H1 (cell line): ENCODE data around the gene DHX9. TPM values are rescaled to one million over a fixed set of nuclear protein-coding genes. Genes with fewer than 3 reads are reported as not detected.

Source experiments
- CTCF ChIA-PET: fragments of 300-600 bp; sonication (Branson Sonifier 250); formaldehyde crosslinking; loops from one replicate; lab custom pipeline; 2021; ENCODE audit not compliant: partially characterized antibody; lab: Charles Lee
- POLR2A ChIA-PET: fragments of 300-600 bp; sonication (Branson Sonifier 250); formaldehyde crosslinking; loops from one replicate; lab custom pipeline; 2021; ENCODE audit warnings: inconsistent platforms; ENCODE audit not compliant: partially characterized antibody; lab: Charles Lee
- DNase-seq, 2 experiments: peaks; one replicate each; pipeline versions ENCODE4 v3.0.0 to v3.0.0-alpha.2; 2010 to 2022; ENCODE audit warnings: low spot score in 2 of 2, low read depth in 1 of 2, mixed read lengths in 1 of 2
- FAIRE-seq: peaks from 2 replicates; lab custom pipeline; 2011; peaks lifted over from hg19 to GRCh38; lab: Jason Lieb, UNC
- H2AFZ ChIP-seq: 2 replicates; pipeline ENCODE4 v1.8.1; 2012; ENCODE audit warnings: low read length, inconsistent platforms
- H2AK5ac ChIP-seq: 2 replicates; pipeline ENCODE4 v1.6.1; 2013; ENCODE audit warnings: low read depth, low read length
- H2BK120ac ChIP-seq: replicated peaks from 2 replicates; pipeline ENCODE3; 2013; ENCODE audit warnings: low read depth, low read length, inconsistent platforms
- H2BK12ac ChIP-seq: 2 replicates; pipeline ENCODE4 v1.6.1; 2013; ENCODE audit warnings: low read depth, low read length
- H2BK15ac ChIP-seq: 2 replicates; pipeline ENCODE4 v1.6.1; 2013; ENCODE audit warnings: low read length
- H2BK20ac ChIP-seq: 2 replicates; pipeline ENCODE4 v1.6.1; 2013; ENCODE audit warnings: low read length
- H2BK5ac ChIP-seq: 2 replicates; pipeline ENCODE4 v1.6.1; 2013; ENCODE audit warnings: low read depth, low read length
- H3K14ac ChIP-seq: 2 replicates; pipeline ENCODE4 v1.6.1; 2013; ENCODE audit warnings: inconsistent platforms; ENCODE audit not compliant: insufficient read length
- H3K18ac ChIP-seq: 2 replicates; pipeline ENCODE4 v1.6.1; 2013; ENCODE audit warnings: low read length; ENCODE audit errors: extremely low read depth
- H3K23ac ChIP-seq: 2 replicates; pipeline ENCODE4 v1.6.1; 2013; ENCODE audit warnings: inconsistent platforms; ENCODE audit not compliant: insufficient read length
- H3K23me2 ChIP-seq: 2 replicates; pipeline ENCODE4 v1.6.1; 2013; ENCODE audit warnings: low read depth, low read length
- H3K27ac ChIP-seq: 2 replicates; pipeline ENCODE4 v1.6.1; 2011; ENCODE audit warnings: low read depth, low read length, inconsistent platforms
- H3K27me3 ChIP-seq, 4 experiments: replicated peaks in 1 of 4; 1 replicate in 1 of 4; 2 replicates in 3 of 4; pipeline versions ENCODE4 v1.6.1 to v1.8.1; 2011 to 2013; ENCODE audit warnings: low read length in 3 of 4, mild to moderate bottlenecking in 3 of 4, inconsistent platforms in 2 of 4, mixed read lengths in 2 of 4, moderate library complexity in 1 of 4; ENCODE audit not compliant: control insufficient read depth in 3 of 4, insufficient read depth in 3 of 4; ENCODE audit errors: extremely low read depth in 1 of 4
- H3K36me3 ChIP-seq, 4 experiments: 2 replicates each; pipeline versions ENCODE4 v1.6.1 to v1.8.1; 2011 to 2013; ENCODE audit warnings: mild to moderate bottlenecking in 4 of 4, low read length in 3 of 4, moderate library complexity in 2 of 4, control low read depth in 1 of 4, inconsistent platforms in 1 of 4; ENCODE audit not compliant: insufficient read depth in 4 of 4, control insufficient read depth in 2 of 4
- H3K4ac ChIP-seq: replicated peaks from 2 replicates; pipeline ENCODE3; 2013; ENCODE audit warnings: low read length, low read depth, mixed read lengths, inconsistent platforms; ENCODE audit not compliant: insufficient read length
- H3K4me1 ChIP-seq, 4 experiments: replicated peaks in 1 of 4; 1 replicate in 1 of 4; 2 replicates in 3 of 4; pipeline versions ENCODE4 v1.6.1 to v1.8.1; 2011 to 2013; ENCODE audit warnings: low read length in 3 of 4, inconsistent platforms in 2 of 4, mixed read lengths in 1 of 4; ENCODE audit not compliant: insufficient read depth in 4 of 4, control insufficient read depth in 3 of 4
- H3K4me2 ChIP-seq, 2 experiments: 2 replicates each; pipeline versions ENCODE4 v1.6.1 to v1.8.1; 2011 to 2013; ENCODE audit warnings: low read depth in 2 of 2, low read length in 2 of 2, control low read depth in 1 of 2, inconsistent platforms in 1 of 2, mild to moderate bottlenecking in 1 of 2; ENCODE audit not compliant: insufficient read depth in 1 of 2
- H3K4me3 ChIP-seq, 4 experiments: fragments of 200-600, 300-600 bp in 1 of 4; sonication (generic), shearing (Covaris generic), sonication (Bioruptor Twin) in 1 of 4; 2 replicates each; pipeline versions ENCODE4 v1.5.1 to v1.8.1; 2011 to 2016; ENCODE audit warnings: low read length in 4 of 4, low read depth in 3 of 4, control low read depth in 2 of 4, inconsistent platforms in 2 of 4, mild to moderate bottlenecking in 2 of 4, mixed read lengths in 1 of 4, moderate library complexity in 1 of 4; ENCODE audit not compliant: insufficient read depth in 2 of 4; ENCODE audit errors: extremely low read depth in 1 of 4
- H3K56ac ChIP-seq: replicated peaks from 2 replicates; pipeline ENCODE3; 2013; ENCODE audit warnings: low read depth, mild to moderate bottlenecking, mixed read lengths, low read length, inconsistent platforms; ENCODE audit not compliant: insufficient read length
- H3K79me1 ChIP-seq: 2 replicates; pipeline ENCODE4 v1.6.1; 2013; ENCODE audit warnings: low read depth, low read length, control low read depth
- H3K79me2 ChIP-seq, 2 experiments: 2 replicates each; pipeline versions ENCODE4 v1.6.1 to v1.8.1; 2012 to 2013; ENCODE audit warnings: low read length in 2 of 2, mild to moderate bottlenecking in 2 of 2, inconsistent platforms in 1 of 2; ENCODE audit not compliant: insufficient read depth in 2 of 2, control insufficient read depth in 1 of 2
- H3K9ac ChIP-seq, 4 experiments: replicated peaks in 1 of 4; 1 replicate in 1 of 4; 2 replicates in 3 of 4; pipeline versions ENCODE4 v1.6.1 to v1.8.1; 2011 to 2013; ENCODE audit warnings: low read depth in 3 of 4, low read length in 3 of 4, control low read depth in 2 of 4, mild to moderate bottlenecking in 2 of 4, moderate library complexity in 2 of 4, inconsistent platforms in 1 of 4; ENCODE audit errors: extremely low read depth in 1 of 4
- H3K9me3 ChIP-seq, 2 experiments: 2 replicates each; pipeline versions ENCODE4 v1.6.1 to v1.8.1; 2012 to 2013; ENCODE audit warnings: mild to moderate bottlenecking in 2 of 2, moderate library complexity in 2 of 2, control low read depth in 1 of 2, inconsistent platforms in 1 of 2, low read depth in 1 of 2, low read length in 1 of 2, mixed read lengths in 1 of 2; ENCODE audit not compliant: insufficient read depth in 2 of 2
- H4K20me1 ChIP-seq, 2 experiments: replicated peaks in 1 of 2; 2 replicates each; pipeline versions ENCODE3 to v1.8.1; 2011 to 2013; ENCODE audit warnings: inconsistent platforms in 2 of 2, low read length in 2 of 2, mild to moderate bottlenecking in 1 of 2; ENCODE audit not compliant: insufficient read depth in 2 of 2, control insufficient read depth in 1 of 2
- H4K5ac ChIP-seq: 2 replicates; pipeline ENCODE4 v1.6.1; 2013; ENCODE audit warnings: low read length, low read depth, mixed read lengths, inconsistent platforms; ENCODE audit not compliant: insufficient read length
- H4K8ac ChIP-seq: 2 replicates; pipeline ENCODE4 v1.8.0; 2013; ENCODE audit warnings: mild to moderate bottlenecking, moderate library complexity, low read length, inconsistent platforms; ENCODE audit not compliant: insufficient read depth; ENCODE audit errors: extremely low read depth
- H4K91ac ChIP-seq: replicated peaks from 2 replicates; pipeline ENCODE3; 2013; ENCODE audit warnings: low read length, mixed read lengths, inconsistent platforms; ENCODE audit not compliant: insufficient read length
- BACH1 ChIP-seq: IDR thresholded peaks from 2 replicates; pipeline ENCODE4 v1.6.1; 2012; ENCODE audit warnings: low read length, improper control_type of control experiment
- BCL11A ChIP-seq, 2 experiments: IDR thresholded peaks; one replicate each; pipeline ENCODE4 v1.6.1; 2011; ENCODE audit warnings: low read depth in 2 of 2, low read length in 2 of 2, mild to moderate bottlenecking in 2 of 2
- CBX5 ChIP-seq: fragments of 300-800, 300-1000 bp; sonication (generic); IDR thresholded peaks from 2 replicates; pipeline ENCODE4 v1.7.1; 2016; ENCODE audit warnings: antibody characterized with exemption, low read length, low read depth
- E2F6 ChIP-seq: IDR thresholded peaks from 2 replicates; pipeline ENCODE4 v1.6.1; 2012; ENCODE audit warnings: inconsistent platforms
- FOSL1 ChIP-seq: IDR thresholded peaks from 2 replicates; pipeline ENCODE4 v1.6.1; 2011; ENCODE audit warnings: mild to moderate bottlenecking, low read depth, low read length, moderate library complexity; ENCODE audit not compliant: insufficient read depth
- GABPA ChIP-seq: IDR thresholded peaks from 2 replicates; pipeline ENCODE4 v1.6.1; 2011; ENCODE audit warnings: mild to moderate bottlenecking, low read length, moderate library complexity, borderline replicate concordance; ENCODE audit not compliant: insufficient read depth
- KDM4A ChIP-seq: IDR thresholded peaks from one replicate; pipeline ENCODE4 v1.7.1; 2012; ENCODE audit warnings: low read depth, mild to moderate bottlenecking, moderate library complexity, low read length, inconsistent platforms; ENCODE audit not compliant: severe bottlenecking
- RAD21 ChIP-seq, 2 experiments: IDR thresholded peaks in 1 of 2; conservative IDR thresholded peaks in 1 of 2; 2 replicates each; pipeline ENCODE4 v1.6.1; 2011; ENCODE audit warnings: low read depth in 2 of 2, low read length in 2 of 2, improper control_type of control experiment in 1 of 2, inconsistent platforms in 1 of 2, mild to moderate bottlenecking in 1 of 2, moderate library complexity in 1 of 2
- RFX5 ChIP-seq: IDR thresholded peaks from 2 replicates; pipeline ENCODE4 v1.6.1; 2011; ENCODE audit warnings: low read depth, low read length, improper control_type of control experiment, borderline replicate concordance
- RXRA ChIP-seq: IDR thresholded peaks from 2 replicates; pipeline ENCODE4 v1.6.1; 2011; ENCODE audit warnings: low read depth, mild to moderate bottlenecking, low read length, moderate library complexity; ENCODE audit not compliant: insufficient read depth
- SIX5 ChIP-seq: IDR thresholded peaks from 2 replicates; pipeline ENCODE4 v1.6.1; 2011; ENCODE audit warnings: mild to moderate bottlenecking, low read depth, low read length
- SP1 ChIP-seq: IDR thresholded peaks from 2 replicates; pipeline ENCODE4 v1.6.1; 2011; ENCODE audit warnings: low read depth, low read length
- SP2 ChIP-seq: IDR thresholded peaks from 2 replicates; pipeline ENCODE4 v1.6.1; 2012; ENCODE audit warnings: mild to moderate bottlenecking, low read length, inconsistent platforms
- WGBS, 2 experiments: shearing (Covaris generic) in 1 of 2; methylation state at CpG; one replicate each; pipeline versions ENCODE4 v1.1.6 to v1.1.7; 2013 to 2015; ENCODE audit warnings: low lambda C conversion rate in 2 of 2, mixed read lengths in 2 of 2, inconsistent platforms in 1 of 2, low coverage in 1 of 2, missing lambda C conversion rate in 1 of 2; ENCODE audit not compliant: insufficient replicate concordance in 2 of 2, insufficient coverage in 1 of 2, insufficient read length in 1 of 2; ENCODE audit errors: extremely low coverage in 1 of 2, missing lambda C conversion rate in 1 of 2; 5-methylcytosine and 5-hydroxymethylcytosine counted together
- polyA plus RNA-seq, 7 experiments: library from polyadenylated mRNA; depleted of rRNA in 3 of 7; stranded (reverse) in 5 of 7; unstranded in 2 of 7; fragments of >200 nt in 5 of 7; fragments of 200-250 nt in 2 of 7; gene quantifications; 1 replicate in 5 of 7; 2 replicates in 1 of 7; 4 replicates in 1 of 7; pipeline versions ENCODE4 v1.2.1 to v1.2.3, GENCODE V29; 2011 to 2013; ENCODE audit warnings: missing spikeins in 2 of 7, mixed read lengths in 2 of 7
- total RNA-seq: library from RNA; stranded (reverse); fragmentation: NEBNext Ultra II Directional; extraction: Animal tissue kit (Norgen Biotek cat#: 25700); gene quantifications from 2 replicates; pipeline ENCODE4 v1.2.1, GENCODE V29; 2021

DHX9 gene
- total and polyA plus RNA-seq, 2 of the 8 experiments (the other 6 are each of a cell fraction or from before 2014, with no cell fraction given): 153 to 333 TPM

- no peak overlapping the region for H2AFZ ChIP-seq
- no peak overlapping the region for H3K27ac ChIP-seq
- H3K14ac ChIP-seq: no peak overlapping the region
- no peak overlapping the region for H3K18ac ChIP-seq
- 87% methylated on average over 1 of the region's 1 CpG; no CpG with 5 or more reads in 1 of the 2 experiments for WGBS, 2 experiments
- CTCF ChIA-PET: no interaction called here
- H3K36me3 ChIP-seq: peaks cover 49 to 97% (median 86%) of the 10 kb centered on the region in 4 experiments
- no peak overlapping the region for H3K4ac ChIP-seq
- DNase-seq: no peak
- H3K79me2 ChIP-seq: peaks cover 7 to 95% of the 10 kb centered on the region in 2 experiments; a peak in 3 of 4 replicates
- no peaks in the 10 kb centered on the region for H3K4me1 ChIP-seq
- H4K91ac ChIP-seq: no peak overlapping the region
- H4K8ac ChIP-seq: no peak overlapping the region
- H3K9ac ChIP-seq: no peak overlapping the region
- no peaks in the 10 kb centered on the region for H3K27me3 ChIP-seq
- no peak overlapping the region for H2BK5ac ChIP-seq
- H3K23me2 ChIP-seq: no peaks in the 10 kb centered on the region
- H2BK15ac ChIP-seq: no peak overlapping the region
- peaks cover 3% of the 10 kb centered on the region; the same call in 1 of the 2 replicates for H3K79me1 ChIP-seq
- no peak overlapping the region for H2BK12ac ChIP-seq
- no peak overlapping the region for H2AK5ac ChIP-seq
- peaks cover 18 to 21% of the 10 kb centered on the region in 2 experiments for H4K20me1 ChIP-seq
- no peak overlapping the region for H3K23ac ChIP-seq
- no peak overlapping the region for H3K4me3 ChIP-seq
- no peak overlapping the region for H3K4me2 ChIP-seq
- H2BK120ac ChIP-seq: no peak overlapping the region
- POLR2A ChIA-PET: interaction anchor here (0.7 to 7.8 kb wide), 6 partner anchors 6 to 38 kb away, joined by 3 to 85 read pairs (median 18); partner anchors contain the start of gene DHX9
- H4K5ac ChIP-seq: no peak overlapping the region
- no peak for FAIRE-seq
- H3K9me3 ChIP-seq: no peaks in the 10 kb centered on the region
- H3K56ac ChIP-seq: no peak overlapping the region
- H2BK20ac ChIP-seq: no peak overlapping the region
- TF ChIP-seq FOSL1: no peak
- no peak for TF ChIP-seq SP2
- no peak for TF ChIP-seq RXRA
- TF ChIP-seq BCL11A (IDR thresholded peaks at IDR 0.05; ENCODE audit: low read depth in 2 of 2, low read length in 2 of 2): no peak
- no peak for TF ChIP-seq SP1
- TF ChIP-seq RAD21 (IDR thresholded peaks at IDR 0.05 in 1 of 2, conservative IDR thresholded peaks at IDR 0.05 in 1 of 2; ENCODE audit: low read depth in 2 of 2, low read length in 2 of 2): no peak
- TF ChIP-seq CBX5: no peak
- TF ChIP-seq E2F6: no peak
- no peak for TF ChIP-seq SIX5
- TF ChIP-seq KDM4A: no peak
- no peak for TF ChIP-seq GABPA
- no peak for TF ChIP-seq BACH1
- no peak for TF ChIP-seq RFX5
Observed at GRCh38 chr1:182851825-182852224, 12.7 kb downstream of the DHX9 start.
